Neural progenitor cell (in vitro differentiated cells): ENCODE data around the gene SPATA6L. TPM values are rescaled to one million over a fixed set of nuclear protein-coding genes. Genes with fewer than 3 reads are reported as not detected.

Experiments used
- DNase-seq: peaks from one replicate; pipeline ENCODE4 v3.0.0-alpha.2; 2016; ENCODE audit warnings: low spot score
- H2AFZ ChIP-seq: fragments of 200-600 bp; sonication (generic); replicated peaks from 2 replicates; pipeline ENCODE4 v1.6.1; 2016; ENCODE audit warnings: antibody characterized with exemption
- H3F3A ChIP-seq: fragments of 200-600 bp; sonication (generic); 2 replicates; pipeline ENCODE4 v1.6.1; 2016; ENCODE audit warnings: antibody characterized with exemption, low read depth
- H3K27ac ChIP-seq: fragments of 200-600 bp; sonication (generic); 2 replicates; pipeline ENCODE4 v1.5.1; 2016; ENCODE audit warnings: mild to moderate bottlenecking
- H3K27me3 ChIP-seq: fragments of 200-600 bp; sonication (generic); 2 replicates; pipeline ENCODE4 v1.6.1; 2016; ENCODE audit warnings: mild to moderate bottlenecking, moderate library complexity
- H3K36me3 ChIP-seq: fragments of 200-600 bp; sonication (generic); 2 replicates; pipeline ENCODE4 v1.5.1; 2016
- H3K4me1 ChIP-seq: fragments of 200-600 bp; sonication (generic); 2 replicates; pipeline ENCODE4 v1.6.1; 2016; ENCODE audit warnings: mixed run types
- H3K4me2 ChIP-seq: fragments of 200-600 bp; sonication (generic); 2 replicates; pipeline ENCODE4 v1.6.1; 2016
- H3K4me3 ChIP-seq: fragments of 200-600 bp; sonication (generic); 2 replicates; pipeline ENCODE4 v1.5.1; 2016
- H3K79me2 ChIP-seq: fragments of 200-600 bp; sonication (generic); 2 replicates; pipeline ENCODE4 v1.6.1; 2016; ENCODE audit warnings: low read depth
- H3K9ac ChIP-seq: fragments of 200-600 bp; sonication (generic); 2 replicates; pipeline ENCODE4 v1.6.1; 2016
- H3K9me3 ChIP-seq: fragments of 200-600 bp; sonication (generic); 2 replicates; pipeline ENCODE4 v1.5.1; 2016; ENCODE audit warnings: low read depth
- H4K20me1 ChIP-seq: fragments of 200-600 bp; sonication (generic); 2 replicates; pipeline ENCODE4 v1.6.1; 2016; ENCODE audit warnings: low read depth
- H3K27ac Mint-ChIP-seq: 3 replicates; pipeline ENCODE4 v1.8.0; 2021; ENCODE audit warnings: mixed read lengths
- H3K27me3 Mint-ChIP-seq: 2 replicates; pipeline ENCODE4 v1.8.0; 2022; ENCODE audit warnings: low read depth, mild to moderate bottlenecking, inconsistent platforms, moderate library complexity, mixed read lengths; ENCODE audit not compliant: insufficient read depth
- H3K36me3 Mint-ChIP-seq: 3 replicates; pipeline ENCODE4 v1.8.0; 2021; ENCODE audit warnings: mixed read lengths
- H3K4me1 Mint-ChIP-seq: 3 replicates; pipeline ENCODE4 v1.8.0; 2021; ENCODE audit warnings: mixed read lengths
- H3K4me3 Mint-ChIP-seq: 3 replicates; pipeline ENCODE4 v1.8.0; 2021; ENCODE audit warnings: mild to moderate bottlenecking, moderate library complexity, mixed read lengths
- H3K9me3 Mint-ChIP-seq: 3 replicates; pipeline ENCODE4 v1.8.0; 2020; ENCODE audit warnings: mixed read lengths
- CTCF ChIP-seq: fragments of 200-600 bp; sonication (generic); IDR thresholded peaks from 2 replicates; pipeline ENCODE4 v1.5.1; 2017; ENCODE audit warnings: antibody characterized with exemption, mild to moderate bottlenecking
- EZH2 ChIP-seq: fragments of 200-600 bp; sonication (generic); IDR thresholded peaks from 2 replicates; pipeline ENCODE4 v1.6.1; 2017; ENCODE audit warnings: antibody characterized with exemption, mild to moderate bottlenecking, moderate library complexity
- EZH2phosphoT487 ChIP-seq: fragments of 200-600 bp; sonication (generic); IDR thresholded peaks from 2 replicates; pipeline ENCODE4 v1.6.1; 2017; ENCODE audit warnings: antibody characterized with exemption
- total RNA-seq: library from RNA; depleted of rRNA; stranded (reverse); fragments of >200 nt; gene quantifications from 2 replicates; pipeline ENCODE4 v1.2.3, GENCODE V29; 2015; ENCODE audit warnings: low replicate concordance

SPATA6L gene
- total RNA-seq, 1 donor from 2014 or later, result 0.99 TPM

GRCh38 chr9:4600368-4600767 lies 65.9 kb downstream of the SPATA6L start:
- Mint-ChIP-seq H3K27me3 (no peaks in the 10 kb centered on the region), H3K36me3 (no peaks in the 10 kb centered on the region), H3K9me3 (no peaks in the 10 kb centered on the region)

GRCh38 chr9:4596165-4596922 lies 69.9 kb downstream of the SPATA6L start:
- H3K79me2 ChIP-seq, result no peaks in the 10 kb centered on the region
- H3K9me3 ChIP-seq, result no peaks in the 10 kb centered on the region
- H3K9ac ChIP-seq, result no peak overlapping the region
- DNase-seq, result peak; percentile 3
- no peaks in the 10 kb centered on the region for H3K4me1 Mint-ChIP-seq
- H3K27ac ChIP-seq, result no peak overlapping the region
- peak overlapping the region; percentile 38 for H3K4me2 ChIP-seq
- no peak overlapping the region for H3K4me3 ChIP-seq
- no peak overlapping the region for H3K27ac Mint-ChIP-seq
- H3K36me3 Mint-ChIP-seq, result no peaks in the 10 kb centered on the region
- no peaks in the 10 kb centered on the region for H4K20me1 ChIP-seq
- no peak for TF ChIP-seq CTCF
- no peaks in the 10 kb centered on the region for H3K27me3 ChIP-seq
- H3K27me3 Mint-ChIP-seq, result no peaks in the 10 kb centered on the region
- no peaks in the 10 kb centered on the region for H3F3A ChIP-seq
- H3K36me3 ChIP-seq, result no peaks in the 10 kb centered on the region
- H3K4me3 Mint-ChIP-seq, result no peak overlapping the region
- peaks cover 21% of the 10 kb centered on the region for H3K4me1 ChIP-seq
- H3K9me3 Mint-ChIP-seq, result no peaks in the 10 kb centered on the region
- peak overlapping the region; percentile 84 for H2AFZ ChIP-seq

More at GRCh38 chr9:4600368-4600767, 65.9 kb downstream of the SPATA6L start:
- DNase-seq, result no peak
- Histone ChIP-seq H3K4me1 (peaks cover 26% of the 10 kb centered on the region), H3K36me3 (no peaks in the 10 kb centered on the region), H3K9me3 (no peaks in the 10 kb centered on the region), H2AFZ (no peak overlapping the region), H3K27me3 (no peaks in the 10 kb centered on the region), H3K9ac (no peak overlapping the region), H4K20me1 (no peaks in the 10 kb centered on the region), H3K79me2 (no peaks in the 10 kb centered on the region), H3K4me2 (no peak overlapping the region), H3F3A (peaks cover 7% of the 10 kb centered on the region), H3K4me3 (no peak overlapping the region), H3K27ac (no peak overlapping the region)
- Mint-ChIP-seq H3K4me3 (no peak overlapping the region), H3K4me1 (no peaks in the 10 kb centered on the region), H3K27ac (no peak overlapping the region)
- TF ChIP-seq CTCF (no peak), EZH2phosphoT487 (no peak), EZH2 (no peak)

GRCh38 chr9:4594994-4595393 lies 71.3 kb downstream of the SPATA6L start:
- no peaks in the 10 kb centered on the region for H3K27me3 ChIP-seq
- H2AFZ ChIP-seq, result no peak overlapping the region
- no peak overlapping the region for H3K27ac ChIP-seq
- TF ChIP-seq EZH2 (no peak), EZH2phosphoT487 (no peak), CTCF (no peak)
- H3K79me2 ChIP-seq, result no peaks in the 10 kb centered on the region
- H3K4me3 ChIP-seq, result no peak overlapping the region
- H3K4me1 Mint-ChIP-seq, result no peaks in the 10 kb centered on the region
- no peaks in the 10 kb centered on the region for H4K20me1 ChIP-seq
- peaks cover 11% of the 10 kb centered on the region for H3K4me1 ChIP-seq
- H3F3A ChIP-seq, result no peaks in the 10 kb centered on the region
- no peak overlapping the region for H3K4me3 Mint-ChIP-seq
- H3K9me3 Mint-ChIP-seq, result no peaks in the 10 kb centered on the region
- DNase-seq, result no peak
- no peaks in the 10 kb centered on the region for H3K36me3 ChIP-seq
- no peak overlapping the region for H3K4me2 ChIP-seq
- H3K27me3 Mint-ChIP-seq, result no peaks in the 10 kb centered on the region
- H3K27ac Mint-ChIP-seq, result no peak overlapping the region
- no peak overlapping the region for H3K9ac ChIP-seq
- no peaks in the 10 kb centered on the region for H3K36me3 Mint-ChIP-seq
- H3K9me3 ChIP-seq, result no peaks in the 10 kb centered on the region
